Measurements from ENCODE around the gene SMAP2. TPM values are rescaled to one million over a fixed set of nuclear protein-coding genes. Genes with fewer than 3 reads are reported as not detected.

SMAP2 gene
- total RNA-seq, 1 experiment from 2014 or later, result 6.8 TPM

DNA sequence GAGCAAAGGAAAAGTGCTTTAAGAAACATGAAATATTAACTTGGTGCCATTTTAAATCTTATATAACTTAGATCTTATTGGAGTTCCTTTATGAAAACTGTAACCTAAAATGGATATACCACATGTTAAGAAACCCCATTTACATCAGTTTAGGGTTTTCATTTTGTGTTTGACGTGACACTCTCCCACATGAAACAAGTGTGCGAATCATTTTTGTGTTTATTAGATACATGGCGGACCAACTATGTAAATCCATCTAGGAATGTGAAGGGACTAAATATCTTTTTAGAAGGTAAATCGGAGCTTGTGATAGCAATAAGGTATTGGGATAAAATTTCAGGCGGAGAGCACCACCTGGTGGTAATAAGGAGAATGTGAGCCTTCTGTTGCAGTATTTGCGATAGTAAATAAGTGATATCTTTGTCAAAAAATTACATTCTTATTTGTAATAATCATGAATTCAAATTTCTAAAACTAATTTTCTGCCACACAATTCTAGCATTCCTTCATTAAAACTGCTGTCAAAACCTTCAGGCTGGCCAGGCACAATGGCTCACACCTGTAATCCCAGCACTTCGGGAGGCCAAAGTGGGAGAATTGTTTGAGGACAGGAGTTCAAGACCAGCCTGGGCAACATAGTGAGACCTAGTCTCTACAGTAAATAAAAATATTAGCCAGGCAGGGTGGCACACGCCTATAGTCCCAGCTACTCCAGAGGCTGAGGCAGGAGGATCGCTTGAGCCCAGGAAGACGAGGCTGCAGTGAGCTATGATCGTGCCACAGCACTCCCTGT lies 31.3 kb downstream of the SMAP2 start:
- Histone ChIP-seq H3K27me3 (replicated peaks; ENCODE audit: control insufficient read depth, insufficient read depth, low read length) (no peaks in the 10 kb centered on the region), H3K9me3 (no peaks in the 10 kb centered on the region), H3K4me1 (no peaks in the 10 kb centered on the region), H3K4me3 (ENCODE audit: low read depth, low read length) (no peak overlapping the region), H3K36me3 (ENCODE audit: control insufficient read depth, insufficient read depth, low read length) (no peaks in the 10 kb centered on the region)
- Mint-ChIP-seq H3K36me3 (ENCODE audit: insufficient read depth, unreplicated experiment) (no peaks in the 10 kb centered on the region), H3K4me1 (ENCODE audit: low read depth, unreplicated experiment) (no peaks in the 10 kb centered on the region), H3K27me3 (ENCODE audit: insufficient read depth, unreplicated experiment) (no peaks in the 10 kb centered on the region), H3K9me3 (ENCODE audit: unreplicated experiment) (no peaks in the 10 kb centered on the region), H3K27ac (ENCODE audit: unreplicated experiment) (no peak overlapping the region), H3K4me3 (ENCODE audit: unreplicated experiment) (no peak overlapping the region)
- intact Hi-C loops (cut with micrococcal nuclease; ENCODE audit: unreplicated experiment), result loop anchor here (1.0 to 2.0 kb wide), 3 partner anchors 60 to 320 kb away; no protein-coding TSS in a partner anchor
- DNase-seq, result peak in 1 of 2 experiments; percentile 19
- no TSS peak for BruUV-seq (replicated peaks)
- ChIA-PET POLR2A (no interaction called here), CTCF (interaction anchor here (0.6 to 1.5 kb wide), 11 partner anchors 20 to 365 kb away, joined by 3 to 15 read pairs (median 6); partner anchors contain the start of genes CAP1 and SMAP2)
- TF ChIP-seq, protein P1, sequence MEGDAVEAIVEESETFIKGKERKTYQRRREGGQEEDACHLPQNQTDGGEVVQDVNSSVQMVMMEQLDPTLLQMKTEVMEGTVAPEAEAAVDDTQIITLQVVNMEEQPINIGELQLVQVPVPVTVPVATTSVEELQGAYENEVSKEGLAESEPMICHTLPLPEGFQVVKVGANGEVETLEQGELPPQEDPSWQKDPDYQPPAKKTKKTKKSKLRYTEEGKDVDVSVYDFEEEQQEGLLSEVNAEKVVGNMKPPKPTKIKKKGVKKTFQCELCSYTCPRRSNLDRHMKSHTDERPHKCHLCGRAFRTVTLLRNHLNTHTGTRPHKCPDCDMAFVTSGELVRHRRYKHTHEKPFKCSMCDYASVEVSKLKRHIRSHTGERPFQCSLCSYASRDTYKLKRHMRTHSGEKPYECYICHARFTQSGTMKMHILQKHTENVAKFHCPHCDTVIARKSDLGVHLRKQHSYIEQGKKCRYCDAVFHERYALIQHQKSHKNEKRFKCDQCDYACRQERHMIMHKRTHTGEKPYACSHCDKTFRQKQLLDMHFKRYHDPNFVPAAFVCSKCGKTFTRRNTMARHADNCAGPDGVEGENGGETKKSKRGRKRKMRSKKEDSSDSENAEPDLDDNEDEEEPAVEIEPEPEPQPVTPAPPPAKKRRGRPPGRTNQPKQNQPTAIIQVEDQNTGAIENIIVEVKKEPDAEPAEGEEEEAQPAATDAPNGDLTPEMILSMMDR (IDR thresholded peaks at IDR 0.05; ENCODE audit: insufficient read depth in 1 of 2, low read depth in 1 of 2, low read length in 1 of 2, severe bottlenecking in 1 of 2, unreplicated experiment in 1 of 2), result peak; percentile 54 to 61

DNA sequence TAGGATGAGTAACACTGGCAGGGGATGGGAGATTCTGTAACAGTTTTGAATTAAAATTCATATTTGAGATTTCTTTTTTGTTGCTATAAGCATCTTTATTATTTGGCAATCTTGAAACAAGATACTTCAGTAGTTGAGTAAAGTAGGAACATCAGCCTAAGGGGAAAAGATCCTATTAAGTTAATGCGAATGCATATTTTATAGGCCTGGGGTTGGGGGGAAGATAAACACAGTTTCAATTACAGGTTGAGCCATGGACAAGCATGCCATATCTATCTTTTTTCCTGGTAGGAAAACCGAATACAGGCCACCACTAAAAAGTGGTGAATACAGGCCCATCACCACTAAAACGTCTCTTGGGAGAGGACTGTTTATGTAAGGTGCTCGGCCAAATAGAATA lies 32.3 kb downstream of the SMAP2 start:
- Mint-ChIP-seq H3K9me3 (ENCODE audit: unreplicated experiment) (no peaks in the 10 kb centered on the region), H3K36me3 (ENCODE audit: insufficient read depth, unreplicated experiment) (no peaks in the 10 kb centered on the region), H3K4me3 (ENCODE audit: unreplicated experiment) (no peak overlapping the region), H3K27ac (ENCODE audit: unreplicated experiment) (no peak overlapping the region), H3K27me3 (ENCODE audit: insufficient read depth, unreplicated experiment) (no peaks in the 10 kb centered on the region), H3K4me1 (ENCODE audit: low read depth, unreplicated experiment) (no peaks in the 10 kb centered on the region)
- no peaks in the 10 kb centered on the region for H3K27me3 ChIP-seq (replicated peaks; ENCODE audit: control insufficient read depth, insufficient read depth, low read length)
- H3K36me3 ChIP-seq (ENCODE audit: control insufficient read depth, insufficient read depth, low read length), result no peaks in the 10 kb centered on the region
- H3K4me1 ChIP-seq, result no peaks in the 10 kb centered on the region
- H3K9me3 ChIP-seq, result no peaks in the 10 kb centered on the region
- ChIA-PET CTCF (interaction anchor here (1.5 kb wide), 5 partner anchors 22 to 262 kb away, joined by 3 to 15 read pairs (median 6); no protein-coding TSS in a partner anchor), POLR2A (no interaction called here)
- TF ChIP-seq, protein P1 (IDR thresholded peaks at IDR 0.05; ENCODE audit: insufficient read depth in 1 of 2, low read depth in 1 of 2, low read length in 1 of 2, severe bottlenecking in 1 of 2, unreplicated experiment in 1 of 2), result no peak
- intact Hi-C loops (cut with micrococcal nuclease; ENCODE audit: unreplicated experiment), result loop anchor here (2.0 kb wide), 2 partner anchors 61 to 321 kb away; no protein-coding TSS in a partner anchor
- BruUV-seq (replicated peaks), result no TSS peak
- DNase-seq, result no peak
- no peak overlapping the region for H3K4me3 ChIP-seq (ENCODE audit: low read depth, low read length)

DNA sequence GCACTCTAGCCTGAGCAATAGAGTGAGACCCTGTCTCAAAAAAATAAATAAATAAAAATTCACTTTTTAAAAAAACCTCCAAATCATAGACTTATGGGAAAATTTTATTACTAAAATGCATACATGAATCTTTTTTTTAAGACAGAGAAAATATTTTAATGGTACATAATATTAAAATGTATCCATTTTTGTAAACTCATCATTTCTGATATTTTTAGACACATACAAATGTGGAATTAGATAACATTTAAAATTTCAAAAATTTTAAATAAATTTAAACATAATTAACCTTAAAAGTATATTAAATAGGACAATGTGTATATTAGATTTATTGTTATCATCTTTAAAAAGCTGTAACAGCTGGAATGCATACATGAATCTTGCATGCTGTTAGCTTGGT lies 33.9 kb downstream of the SMAP2 start:
- Histone ChIP-seq H3K4me1 (no peaks in the 10 kb centered on the region), H3K36me3 (ENCODE audit: control insufficient read depth, insufficient read depth, low read length) (no peaks in the 10 kb centered on the region), H3K27me3 (replicated peaks; ENCODE audit: control insufficient read depth, insufficient read depth, low read length) (no peaks in the 10 kb centered on the region), H3K9me3 (no peaks in the 10 kb centered on the region), H3K4me3 (ENCODE audit: low read depth, low read length) (no peak overlapping the region)
- TF ChIP-seq, protein P1 (IDR thresholded peaks at IDR 0.05; ENCODE audit: insufficient read depth in 1 of 2, low read depth in 1 of 2, low read length in 1 of 2, severe bottlenecking in 1 of 2, unreplicated experiment in 1 of 2), result no peak
- DNase-seq, result no peak
- ChIA-PET POLR2A (no interaction called here), CTCF (interaction anchor here (0.6 kb wide), 1 partner anchor 72 kb away, joined by 5 read pairs; no protein-coding TSS in a partner anchor)
- intact Hi-C loops (cut with micrococcal nuclease; ENCODE audit: unreplicated experiment), result no loop called here
- H3K27ac Mint-ChIP-seq (ENCODE audit: unreplicated experiment), result no peak overlapping the region
- H3K27me3 Mint-ChIP-seq (ENCODE audit: insufficient read depth, unreplicated experiment), result no peaks in the 10 kb centered on the region
- H3K4me3 Mint-ChIP-seq (ENCODE audit: unreplicated experiment), result no peak overlapping the region
- BruUV-seq (replicated peaks), result no TSS peak
- no peaks in the 10 kb centered on the region for H3K4me1 Mint-ChIP-seq (ENCODE audit: low read depth, unreplicated experiment)
- no peaks in the 10 kb centered on the region for H3K9me3 Mint-ChIP-seq (ENCODE audit: unreplicated experiment)
- no peaks in the 10 kb centered on the region for H3K36me3 Mint-ChIP-seq (ENCODE audit: insufficient read depth, unreplicated experiment)

Measured in Caco-2 (cell line).